HCT116 (cell line): ENCODE data around the gene TMEM145.

ENCODE experiments used
- CTCF ChIP-seq, 3 experiments: fragments of 200-600 bp in 1 of 3; sonication (generic) in 1 of 3; IDR thresholded peaks in 2 of 3; conservative IDR thresholded peaks in 1 of 3; 2 replicates each; pipeline ENCODE4 v1.5.1; 2012 to 2017; ENCODE audit warnings: low read depth in 2 of 3, low read length in 2 of 3, antibody characterized with exemption in 1 of 3, borderline replicate concordance in 1 of 3, control low read depth in 1 of 3, mild to moderate bottlenecking in 1 of 3, mixed read lengths in 1 of 3, mixed run types in 1 of 3, moderate library complexity in 1 of 3; ENCODE audit not compliant: insufficient read depth in 1 of 3
- POLR2A ChIP-seq: IDR thresholded peaks from 2 replicates; pipeline ENCODE4 v1.7.0; 2011; ENCODE audit warnings: borderline replicate concordance; ENCODE audit not compliant: insufficient read depth, insufficient read length; ENCODE audit errors: extremely low read depth
- SRF ChIP-seq: IDR thresholded peaks from 2 replicates; pipeline ENCODE4 v1.6.1; 2012; ENCODE audit warnings: low read depth
- YY1 ChIP-seq: IDR thresholded peaks from 2 replicates; pipeline ENCODE4 v1.6.1; 2011; ENCODE audit warnings: low read length, low read depth, moderate library complexity, mild to moderate bottlenecking; ENCODE audit not compliant: insufficient replicate concordance; ENCODE audit errors: extremely low read depth

- TF ChIP-seq CTCF (IDR thresholded peaks at IDR 0.05 in 2 of 3, conservative IDR thresholded peaks at IDR 0.05 in 1 of 3; ENCODE audit: borderline replicate concordance in 1 of 3, insufficient read depth in 1 of 3, low read depth in 2 of 3, low read length in 2 of 3) (no peak), POLR2A (no peak), SRF (no peak), YY1 (no peak)
Observed at GRCh38 chr19:42289556-42290041, 23.5 kb upstream of the TMEM145 start.
